ENCODE measurements around the gene RFC1. TPM values are rescaled to one million over a fixed set of nuclear protein-coding genes. Genes with fewer than 3 reads are reported as not detected.

Gene RFC1
- total and polyA plus RNA-seq, 11 donors, result 5.3 to 31.2 (median 23.1) TPM

- DNase-seq (no peak), ATAC-seq (no peak)
- TF ChIP-seq, protein P1, sequence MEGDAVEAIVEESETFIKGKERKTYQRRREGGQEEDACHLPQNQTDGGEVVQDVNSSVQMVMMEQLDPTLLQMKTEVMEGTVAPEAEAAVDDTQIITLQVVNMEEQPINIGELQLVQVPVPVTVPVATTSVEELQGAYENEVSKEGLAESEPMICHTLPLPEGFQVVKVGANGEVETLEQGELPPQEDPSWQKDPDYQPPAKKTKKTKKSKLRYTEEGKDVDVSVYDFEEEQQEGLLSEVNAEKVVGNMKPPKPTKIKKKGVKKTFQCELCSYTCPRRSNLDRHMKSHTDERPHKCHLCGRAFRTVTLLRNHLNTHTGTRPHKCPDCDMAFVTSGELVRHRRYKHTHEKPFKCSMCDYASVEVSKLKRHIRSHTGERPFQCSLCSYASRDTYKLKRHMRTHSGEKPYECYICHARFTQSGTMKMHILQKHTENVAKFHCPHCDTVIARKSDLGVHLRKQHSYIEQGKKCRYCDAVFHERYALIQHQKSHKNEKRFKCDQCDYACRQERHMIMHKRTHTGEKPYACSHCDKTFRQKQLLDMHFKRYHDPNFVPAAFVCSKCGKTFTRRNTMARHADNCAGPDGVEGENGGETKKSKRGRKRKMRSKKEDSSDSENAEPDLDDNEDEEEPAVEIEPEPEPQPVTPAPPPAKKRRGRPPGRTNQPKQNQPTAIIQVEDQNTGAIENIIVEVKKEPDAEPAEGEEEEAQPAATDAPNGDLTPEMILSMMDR (IDR thresholded peaks at IDR 0.05), result no peak
- no peak for TF ChIP-seq POLR2A (IDR thresholded peaks at IDR 0.05)
- H3K4me3 ChIP-seq, result no peak overlapping the region
- H3K27me3 ChIP-seq, result no peaks in the 10 kb centered on the region
- intact Hi-C loops (cut with DNase I), result no loop called here
- no peaks in the 10 kb centered on the region for H3K4me1 ChIP-seq
- H3K9me3 ChIP-seq, result no peaks in the 10 kb centered on the region
- 79 to 89% (median 86%) methylated on average over 2 of the region's 2 CpGs for WGBS, 4 donors
- H3K27ac ChIP-seq, result no peak overlapping the region
- peaks cover 0 to 47% (median 13%) of the 10 kb centered on the region in 9 donors for H3K36me3 ChIP-seq
Observed at GRCh38 chr4:39263895-39264294, 102.3 kb downstream of the RFC1 start.

GRCh38 chr4:39259571-39260330 is 106.4 kb downstream of the RFC1 start:
- 93 to 98% (median 96%) methylated on average over 4 of the region's 4 CpGs for WGBS, 4 donors
- Histone ChIP-seq H3K4me1 (no peaks in the 10 kb centered on the region), H3K27ac (no peak overlapping the region), H3K9me3 (no peaks in the 10 kb centered on the region), H3K4me3 (no peak overlapping the region), H3K27me3 (no peaks in the 10 kb centered on the region), H3K36me3 (peaks cover 0 to 57% (median 11%) of the 10 kb centered on the region in 9 donors)
- intact Hi-C loops (cut with DNase I), result no loop called here
- ATAC-seq, result no peak
- no peak for DNase-seq
- TF ChIP-seq POLR2A (IDR thresholded peaks at IDR 0.05), result no peak
- TF ChIP-seq, protein P1 (IDR thresholded peaks at IDR 0.05), result no peak

- Histone ChIP-seq H3K4me1 (no peaks in the 10 kb centered on the region), H3K36me3 (peaks cover 0 to 73% (median 18%) of the 10 kb centered on the region in 9 donors), H3K9me3 (no peaks in the 10 kb centered on the region), H3K27me3 (no peaks in the 10 kb centered on the region), H3K4me3 (no peak overlapping the region), H3K27ac (no peak overlapping the region)
- no peak for TF ChIP-seq POLR2A (IDR thresholded peaks at IDR 0.05)
- TF ChIP-seq, protein P1 (IDR thresholded peaks at IDR 0.05), result no peak
- no peak for DNase-seq
- ATAC-seq, result no peak
- intact Hi-C loops (cut with DNase I), result no loop called here
- WGBS, 4 donors, result 78 to 89% (median 85%) methylated on average over 2 of the region's 2 CpGs
Observed at GRCh38 chr4:39256436-39256835, 109.7 kb downstream of the RFC1 start.

DNA sequence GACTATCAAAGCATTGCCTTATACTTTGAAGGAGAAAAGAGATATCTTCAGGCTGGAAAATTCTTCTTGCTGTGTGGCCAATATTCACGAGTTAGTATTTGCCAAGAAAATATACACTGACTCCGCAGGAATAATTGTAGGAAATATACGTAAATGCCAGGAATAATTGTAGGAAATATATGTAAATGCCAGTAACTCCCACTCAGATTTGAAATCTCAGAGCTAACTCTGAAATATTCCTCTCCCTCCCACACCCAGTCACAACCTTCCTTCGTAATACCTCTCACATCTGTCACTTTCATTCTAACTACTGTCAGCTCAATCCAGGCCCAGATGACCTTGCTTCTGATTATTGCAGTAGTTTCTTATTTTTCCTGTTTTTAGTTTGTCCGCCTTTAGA is 110.3 kb downstream of the RFC1 start:
- DNase-seq (no peak), ATAC-seq (no peak)
- no peak overlapping the region for H3K4me3 ChIP-seq
- no peak for TF ChIP-seq POLR2A (IDR thresholded peaks at IDR 0.05)
- H3K4me1 ChIP-seq, result no peaks in the 10 kb centered on the region
- intact Hi-C loops (cut with DNase I), result no loop called here
- H3K27ac ChIP-seq, result no peak overlapping the region
- H3K27me3 ChIP-seq, result no peaks in the 10 kb centered on the region
- H3K36me3 ChIP-seq, result peaks cover 0 to 73% (median 18%) of the 10 kb centered on the region in 9 donors
- no peaks in the 10 kb centered on the region for H3K9me3 ChIP-seq
- WGBS, 4 donors, result 72 to 78% (median 75%) methylated on average over 5 of the region's 5 CpGs
